Hematopoietic multipotent progenitor cell treated with erythropoietin and hydrocortisone succinate and interleukin-3 and kit ligand, for 15 days (in vitro differentiated cells): ENCODE data around the gene NDUFS7.

Experiments
- DNase-seq: peaks from one replicate; pipeline ENCODE4 v3.0.0-alpha.2; 2015; ENCODE audit warnings: low spot score

Gene NDUFS7

GRCh38 chr19:1401138-1401888, 17.6 kb downstream of the NDUFS7 start, which contains the start of gene GAMT:
Gene GAMT, minus strand, starts transcription at chr19:1401542. Its CDS starts 66 bp downstream, at chr19:1401476.
- no peak for DNase-seq

- DNase-seq = no peak
These were observed 18.1 kb downstream of the NDUFS7 start for GRCh38 chr19:1401889-1402217.

- no peak for DNase-seq
These were observed 18.8 kb downstream of the NDUFS7 start for GRCh38 chr19:1402411-1403070.

GRCh38 chr19:1406774-1407527, 23.2 kb downstream of the NDUFS7 start:
- DNase-seq = peak; percentile 98

- no peak for DNase-seq
These were observed 24.0 kb downstream of the NDUFS7 start, which contains the start of gene DAZAP1 for GRCh38 chr19:1407528-1408299. Gene DAZAP1, plus strand, starts transcription at chr19:1407586. Its CDS starts 188 bp downstream, at chr19:1407774.

- peak; percentile 45 for DNase-seq
These were observed 24.8 kb downstream of the NDUFS7 start for GRCh38 chr19:1408300-1409203.

GRCh38 chr19:1409204-1410005, 25.7 kb downstream of the NDUFS7 start:
- no peak for DNase-seq

GRCh38 chr19:1410136-1410786, 26.6 kb downstream of the NDUFS7 start:
- DNase-seq = no peak

GRCh38 chr19:1410789-1411188, 27.1 kb downstream of the NDUFS7 start:
- no peak for DNase-seq

GRCh38 chr19:1411255-1412191, 27.8 kb downstream of the NDUFS7 start:
- DNase-seq = no peak

GRCh38 chr19:1412323-1412923, 28.7 kb downstream of the NDUFS7 start:
- DNase-seq = no peak

GRCh38 chr19:1412995-1413800, 29.5 kb downstream of the NDUFS7 start:
- DNase-seq = no peak

GRCh38 chr19:1416014-1416841, 32.5 kb downstream of the NDUFS7 start:
- DNase-seq = no peak

GRCh38 chr19:1417145-1417544, 33.4 kb downstream of the NDUFS7 start:
- no peak for DNase-seq

- DNase-seq = no peak
These were observed 34.2 kb downstream of the NDUFS7 start for GRCh38 chr19:1417681-1418495.

- no peak for DNase-seq
These were observed 34.7 kb downstream of the NDUFS7 start for GRCh38 chr19:1418496-1418775.
